H9 (cell line): ENCODE measurements around the gene LSM2. TPM values are rescaled to one million over a fixed set of nuclear protein-coding genes. Genes with fewer than 3 reads are reported as not detected.

ENCODE experiments used
- DNase-seq: peaks from one replicate; pipeline ENCODE4 v3.0.0-alpha.2; 2017
- H2AFZ ChIP-seq: one replicate; pipeline ENCODE4 v1.6.1; 2013; ENCODE audit warnings: mild to moderate bottlenecking, low read length, control low read depth, moderate library complexity
- H2AK5ac ChIP-seq: 2 replicates; pipeline ENCODE4 v1.6.1; 2013; ENCODE audit warnings: low read length, control low read depth, mixed read lengths; ENCODE audit not compliant: insufficient read length
- H2BK120ac ChIP-seq: one replicate; pipeline ENCODE4 v1.6.1; 2013; ENCODE audit warnings: low read depth, mild to moderate bottlenecking, low read length, control low read depth, inconsistent platforms; ENCODE audit not compliant: poor library complexity, severe bottlenecking
- H2BK12ac ChIP-seq: 2 replicates; pipeline ENCODE4 v1.6.1; 2013; ENCODE audit warnings: low read length, control low read depth, mixed read lengths, low read depth; ENCODE audit not compliant: insufficient read length
- H2BK15ac ChIP-seq: 2 replicates; pipeline ENCODE4 v1.6.1; 2013; ENCODE audit warnings: low read depth, low read length, control low read depth
- H2BK20ac ChIP-seq: one replicate; pipeline ENCODE4 v1.6.1; 2013; ENCODE audit warnings: low read depth, mild to moderate bottlenecking, low read length, control low read depth, inconsistent platforms; ENCODE audit not compliant: poor library complexity, severe bottlenecking
- H2BK5ac ChIP-seq: 2 replicates; pipeline ENCODE4 v1.6.1; 2013; ENCODE audit warnings: low read length, control low read depth, mixed read lengths; ENCODE audit not compliant: insufficient read length
- H3K14ac ChIP-seq: 2 replicates; pipeline ENCODE4 v1.6.1; 2013; ENCODE audit warnings: low read length, control low read depth; ENCODE audit not compliant: insufficient read depth
- H3K18ac ChIP-seq: 2 replicates; pipeline ENCODE4 v1.6.1; 2013; ENCODE audit warnings: low read depth, mild to moderate bottlenecking, mixed read lengths, low read length, control low read depth; ENCODE audit not compliant: insufficient read length
- H3K23ac ChIP-seq: 2 replicates; pipeline ENCODE4 v1.6.1; 2013; ENCODE audit warnings: low read length, control low read depth, mixed read lengths, low read depth; ENCODE audit not compliant: insufficient read length
- H3K23me2 ChIP-seq: 2 replicates; pipeline ENCODE4 v1.6.1; 2013; ENCODE audit warnings: low read depth, mild to moderate bottlenecking, mixed read lengths, low read length, control low read depth; ENCODE audit not compliant: insufficient read length, poor library complexity, severe bottlenecking
- H3K27ac ChIP-seq: 2 replicates; pipeline ENCODE4 v1.5.1; 2013; ENCODE audit warnings: low read length, control low read depth, mixed read lengths, low read depth; ENCODE audit not compliant: insufficient read length
- H3K27me3 ChIP-seq: 2 replicates; pipeline ENCODE4 v1.6.1; 2013; ENCODE audit warnings: low read length, control low read depth, inconsistent platforms; ENCODE audit not compliant: insufficient read depth
- H3K4ac ChIP-seq: 2 replicates; pipeline ENCODE4 v1.6.1; 2013; ENCODE audit warnings: low read depth, mild to moderate bottlenecking, control low read depth, inconsistent platforms, low read length, moderate library complexity
- H3K4me1 ChIP-seq: 2 replicates; pipeline ENCODE4 v1.6.1; 2013; ENCODE audit warnings: low read length, control low read depth, inconsistent platforms; ENCODE audit not compliant: insufficient read depth
- H3K4me2 ChIP-seq: 2 replicates; pipeline ENCODE4 v1.6.1; 2013; ENCODE audit warnings: low read length, control low read depth, mixed read lengths; ENCODE audit not compliant: insufficient read length, insufficient read depth
- H3K56ac ChIP-seq: 2 replicates; pipeline ENCODE4 v1.6.1; 2013; ENCODE audit warnings: low read depth, mild to moderate bottlenecking, mixed read lengths, low read length, control low read depth; ENCODE audit not compliant: insufficient read length
- H3K79me1 ChIP-seq: 2 replicates; pipeline ENCODE4 v1.6.1; 2013; ENCODE audit warnings: low read depth, mild to moderate bottlenecking, moderate library complexity, low read length, control low read depth, inconsistent platforms; ENCODE audit not compliant: insufficient read depth, poor library complexity, severe bottlenecking
- H3K79me2 ChIP-seq: 2 replicates; pipeline ENCODE4 v1.6.1; 2013; ENCODE audit warnings: low read length, control low read depth, inconsistent platforms; ENCODE audit not compliant: insufficient read depth
- H3K9ac ChIP-seq: 2 replicates; pipeline ENCODE4 v1.6.1; 2013; ENCODE audit warnings: low read length, control low read depth, mixed read lengths; ENCODE audit not compliant: insufficient read length; ENCODE audit errors: extremely low read depth
- H3K9me3 ChIP-seq: one replicate; pipeline ENCODE4 v1.6.1; 2013; ENCODE audit warnings: low read depth, low read length, inconsistent platforms; ENCODE audit not compliant: control insufficient read depth
- H3T11ph ChIP-seq: one replicate; pipeline ENCODE4 v1.6.1; 2013; ENCODE audit warnings: mild to moderate bottlenecking, low read length, control low read depth, inconsistent platforms
- H4K20me1 ChIP-seq: one replicate; pipeline ENCODE4 v1.6.1; 2013; ENCODE audit not compliant: control insufficient read depth, insufficient read length, insufficient read depth
- H4K5ac ChIP-seq: 2 replicates; pipeline ENCODE4 v1.6.1; 2013; ENCODE audit warnings: low read depth, mild to moderate bottlenecking, mixed read lengths, low read length, control low read depth; ENCODE audit not compliant: insufficient read length
- H4K8ac ChIP-seq: replicated peaks from 2 replicates; pipeline ENCODE4 v1.6.1; 2013; ENCODE audit warnings: low read length, control low read depth, mixed read lengths, low read depth; ENCODE audit not compliant: insufficient read length
- H4K91ac ChIP-seq: 2 replicates; pipeline ENCODE4 v1.6.1; 2013; ENCODE audit warnings: low read depth, mild to moderate bottlenecking, moderate library complexity, mixed read lengths, low read length, control low read depth; ENCODE audit not compliant: insufficient read length
- H3K27ac Mint-ChIP-seq, 3 experiments: 2 replicates in 2 of 3; 3 replicates in 1 of 3; pipeline ENCODE4 v1.8.0; 2020 to 2021; ENCODE audit warnings: mixed read lengths in 3 of 3, mild to moderate bottlenecking in 1 of 3, moderate library complexity in 1 of 3
- H3K27me3 Mint-ChIP-seq: 2 replicates; pipeline ENCODE4 v1.8.0; 2021; ENCODE audit warnings: low read depth, mild to moderate bottlenecking, moderate library complexity, mixed read lengths
- H3K36me3 Mint-ChIP-seq, 3 experiments: 2 replicates in 2 of 3; 3 replicates in 1 of 3; pipeline ENCODE4 v1.8.0; 2020 to 2021; ENCODE audit warnings: low read depth in 3 of 3, mixed read lengths in 3 of 3; ENCODE audit not compliant: insufficient read depth in 1 of 3
- H3K4me1 Mint-ChIP-seq, 2 experiments: 2 replicates each; pipeline ENCODE4 v1.8.0; 2020; ENCODE audit warnings: mixed read lengths in 2 of 2
- H3K4me3 Mint-ChIP-seq, 2 experiments: 2 replicates in 1 of 2; 3 replicates in 1 of 2; pipeline ENCODE4 v1.8.0; 2020 to 2021; ENCODE audit warnings: mild to moderate bottlenecking in 2 of 2, mixed read lengths in 2 of 2, moderate library complexity in 1 of 2
- H3K9me3 Mint-ChIP-seq, 2 experiments: 2 replicates in 1 of 2; 3 replicates in 1 of 2; pipeline ENCODE4 v1.8.0; 2020; ENCODE audit warnings: mild to moderate bottlenecking in 2 of 2, mixed read lengths in 2 of 2, moderate library complexity in 1 of 2
- WGBS: extraction: QIAGEN DNeasy Blood & Tissue Kit; methylation state at CpG from one replicate; pipeline ENCODE4 v1.1.7; 2013; ENCODE audit warnings: missing lambda C conversion rate, low lambda C conversion rate, mixed read lengths; ENCODE audit not compliant: insufficient read length; ENCODE audit errors: extremely low coverage; 5-methylcytosine and 5-hydroxymethylcytosine counted together
- total RNA-seq: library from RNA; stranded (reverse); gene quantifications from 2 replicates; pipeline ENCODE4 v1.2.1, GENCODE V29; 2021
- TF ChIP-seq, protein P1 (sequence below): fragments of 200-600 bp; sonication (generic); conservative IDR thresholded peaks from 3 replicates; pipeline ENCODE4 v1.8.0; 2021; ENCODE audit warnings: antibody characterized with exemption, mild to moderate bottlenecking

Gene LSM2
- total RNA-seq, 1 experiment from 2014 or later: 123 TPM

DNA sequence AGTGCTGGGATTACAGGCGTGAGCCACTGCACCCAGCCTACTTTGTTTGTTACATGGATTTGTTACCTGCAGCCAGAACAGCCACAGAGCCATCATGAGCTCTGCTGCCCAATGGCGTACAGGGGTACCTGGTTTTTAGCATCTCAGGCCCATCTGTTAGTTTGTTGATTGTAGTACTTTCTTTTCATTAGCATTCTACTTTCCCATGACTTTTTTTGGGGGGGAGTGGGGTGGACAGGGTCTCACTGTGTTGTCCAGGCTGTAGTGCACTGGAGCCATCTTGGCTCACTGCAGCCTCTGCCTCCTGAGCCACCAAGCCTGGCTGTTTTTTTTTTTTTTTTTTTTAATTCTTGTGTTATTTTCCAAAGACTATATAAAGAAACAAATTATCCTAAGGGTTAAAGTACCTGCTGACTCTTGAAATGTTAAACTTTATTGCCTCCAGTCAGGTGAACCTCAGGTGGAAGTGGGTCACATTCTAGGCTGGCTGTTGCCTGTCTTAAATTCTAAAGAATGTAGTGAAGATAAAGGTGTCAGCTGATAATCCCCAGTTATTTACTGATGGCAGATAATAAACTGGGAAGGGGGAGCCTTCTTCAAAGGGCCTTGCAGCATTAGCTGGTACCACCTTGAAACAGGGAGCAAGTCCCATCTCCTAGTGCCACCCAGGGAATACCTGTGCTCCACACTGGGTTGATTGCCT, 40.7 kb upstream of the LSM2 start:
- no peaks in the 10 kb centered on the region for H3K79me2 ChIP-seq
- no peaks in the 10 kb centered on the region for H4K20me1 ChIP-seq
- H2BK15ac ChIP-seq: no peak overlapping the region
- no peak overlapping the region for H2BK12ac ChIP-seq
- no peak overlapping the region for H4K91ac ChIP-seq
- H3K9ac ChIP-seq: no peak overlapping the region
- no peak overlapping the region for H2AK5ac ChIP-seq
- no peak overlapping the region for H3K23ac ChIP-seq
- Mint-ChIP-seq H3K9me3 (peaks cover 0 to under 1% of the 10 kb centered on the region in 2 experiments; a peak in 3 of 5 replicates), H3K4me1 (0 out of 4 replicates have a peak, but pooled peaks cover 0 to 2% of the 10 kb centered on the region in 2 experiments), H3K36me3 (peaks cover 0 to under 1% (median 0%) of the 10 kb centered on the region in 3 experiments; a peak in 1 of 7 replicates), H3K4me3 (no peak overlapping the region), H3K27ac (no peak overlapping the region), H3K27me3 (no peaks in the 10 kb centered on the region)
- H3K4me1 ChIP-seq: no peaks in the 10 kb centered on the region
- H4K8ac ChIP-seq: no peak overlapping the region
- no peak overlapping the region for H2BK20ac ChIP-seq
- H3K18ac ChIP-seq: no peak overlapping the region
- no peak overlapping the region for H3K27ac ChIP-seq
- no peak overlapping the region for H3K4ac ChIP-seq
- TF ChIP-seq, protein P1, sequence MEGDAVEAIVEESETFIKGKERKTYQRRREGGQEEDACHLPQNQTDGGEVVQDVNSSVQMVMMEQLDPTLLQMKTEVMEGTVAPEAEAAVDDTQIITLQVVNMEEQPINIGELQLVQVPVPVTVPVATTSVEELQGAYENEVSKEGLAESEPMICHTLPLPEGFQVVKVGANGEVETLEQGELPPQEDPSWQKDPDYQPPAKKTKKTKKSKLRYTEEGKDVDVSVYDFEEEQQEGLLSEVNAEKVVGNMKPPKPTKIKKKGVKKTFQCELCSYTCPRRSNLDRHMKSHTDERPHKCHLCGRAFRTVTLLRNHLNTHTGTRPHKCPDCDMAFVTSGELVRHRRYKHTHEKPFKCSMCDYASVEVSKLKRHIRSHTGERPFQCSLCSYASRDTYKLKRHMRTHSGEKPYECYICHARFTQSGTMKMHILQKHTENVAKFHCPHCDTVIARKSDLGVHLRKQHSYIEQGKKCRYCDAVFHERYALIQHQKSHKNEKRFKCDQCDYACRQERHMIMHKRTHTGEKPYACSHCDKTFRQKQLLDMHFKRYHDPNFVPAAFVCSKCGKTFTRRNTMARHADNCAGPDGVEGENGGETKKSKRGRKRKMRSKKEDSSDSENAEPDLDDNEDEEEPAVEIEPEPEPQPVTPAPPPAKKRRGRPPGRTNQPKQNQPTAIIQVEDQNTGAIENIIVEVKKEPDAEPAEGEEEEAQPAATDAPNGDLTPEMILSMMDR: no peak
- no peak overlapping the region for H2AFZ ChIP-seq
- H4K5ac ChIP-seq: no peak overlapping the region
- H3K14ac ChIP-seq: no peak overlapping the region
- no peaks in the 10 kb centered on the region for H3K79me1 ChIP-seq
- no peak overlapping the region for H2BK5ac ChIP-seq
- no peak overlapping the region for H3K4me2 ChIP-seq
- no CpG with 5 or more reads among the region's 2 CpGs for WGBS
- no peaks in the 10 kb centered on the region for H3K27me3 ChIP-seq
- H3T11ph ChIP-seq: no peak overlapping the region
- DNase-seq: no peak
- no peaks in the 10 kb centered on the region for H3K23me2 ChIP-seq
- no peak overlapping the region for H2BK120ac ChIP-seq
- H3K9me3 ChIP-seq: no peaks in the 10 kb centered on the region
- no peak overlapping the region for H3K56ac ChIP-seq
